K562 (cell line): ENCODE results near the gene VPS9D1. TPM values are rescaled to one million over a fixed set of nuclear protein-coding genes. Genes with fewer than 3 reads are reported as not detected.

ENCODE experiments used
- ARHGAP35 ChIP-seq: fragments of 450-650 bp; IDR thresholded peaks from 2 replicates; pipeline ENCODE4 v1.6.1; 2018; ENCODE audit not compliant: partially characterized antibody
- CHCHD3 ChIP-seq: fragments of 250-450 bp; sonication (Bioruptor Pico); IDR thresholded peaks from 2 replicates; pipeline ENCODE4 v2.1.2; 2022; ENCODE audit warnings: mild to moderate bottlenecking
- E2F3 ChIP-seq: fragments of 250-450 bp; sonication (Bioruptor Pico); IDR thresholded peaks from 2 replicates; pipeline ENCODE4 v1.4.0; 2020; ENCODE audit warnings: mild to moderate bottlenecking
- GTF2F1 ChIP-seq: IDR thresholded peaks from 2 replicates; pipeline ENCODE4 v1.6.1; 2011; ENCODE audit warnings: low read depth, low read length, improper control_type of control experiment
- KHSRP ChIP-seq: fragments of 450-650 bp; IDR thresholded peaks from 2 replicates; pipeline ENCODE4 v1.6.1; 2017
- KLF1 ChIP-seq: fragments of 450-650 bp; IDR thresholded peaks from 2 replicates; pipeline ENCODE4 v1.6.1; 2016; ENCODE audit warnings: missing genetic modification characterization, missing compliant biosample characterization
- MTA2 ChIP-seq: fragments of 450-650 bp; IDR thresholded peaks from 2 replicates; pipeline ENCODE4 v1.6.1; 2016; ENCODE audit warnings: low read depth
- MYC ChIP-seq, 2 experiments: fragments of 250-450 bp in 1 of 2; sonication (Bioruptor Pico) in 1 of 2; IDR thresholded peaks; 2 replicates each; pipeline versions ENCODE4 v1.5.1 to v1.6.1; 2012 to 2021; ENCODE audit warnings: low read depth in 2 of 2, borderline replicate concordance in 1 of 2, improper control_type of control experiment in 1 of 2, low read length in 1 of 2, mild to moderate bottlenecking in 1 of 2, moderate library complexity in 1 of 2
- NR2C1 ChIP-seq, 2 experiments: fragments of 450-650 bp; IDR thresholded peaks; 2 replicates each; pipeline ENCODE4 v1.6.1; 2017; ENCODE audit warnings: mild to moderate bottlenecking in 2 of 2, antibody characterized with exemption in 1 of 2, inconsistent platforms in 1 of 2, missing compliant biosample characterization in 1 of 2, missing genetic modification characterization in 1 of 2
- POLR2AphosphoS2 ChIP-seq: IDR thresholded peaks from 2 replicates; pipeline ENCODE4 v1.6.1; 2012; ENCODE audit warnings: low read length, improper control_type of control experiment
- POLR2G ChIP-seq: fragments of 200-400 bp; formaldehyde crosslinking; IDR thresholded peaks from 2 replicates; pipeline ENCODE4 v1.6.1; 2017; ENCODE audit warnings: low read depth, mild to moderate bottlenecking, antibody characterized with exemption, low read length, moderate library complexity
- SAP30 ChIP-seq: fragments of 200-600 bp; sonication (generic); IDR thresholded peaks from 2 replicates; pipeline ENCODE4 v1.6.1; 2012; ENCODE audit warnings: borderline replicate concordance, low read depth, mild to moderate bottlenecking, moderate library complexity, low read length, control low read depth, inconsistent platforms; ENCODE audit not compliant: insufficient read depth, poor library complexity, severe bottlenecking
- SUPT5H ChIP-seq: fragments of 450-650 bp; IDR thresholded peaks from 2 replicates; pipeline ENCODE4 v1.6.1; 2016
- TBP ChIP-seq: optimal IDR thresholded peaks from 2 replicates; pipeline ENCODE3; 2011; ENCODE audit warnings: low read depth, low read length, improper control_type of control experiment
- ZBTB11 ChIP-seq, 3 experiments: fragments of 200-800 bp in 1 of 3; fragments of 250-450 bp in 1 of 3; fragments of 450-650 bp in 1 of 3; sonication (Bioruptor Pico) in 1 of 3; sonication (Bioruptor generic) in 1 of 3; formaldehyde crosslinking in 1 of 3; IDR thresholded peaks; 2 replicates each; pipeline versions ENCODE4 v1.6.1 to v1.8.0; 2016 to 2022; ENCODE audit warnings: mild to moderate bottlenecking in 2 of 3, missing genetic modification characterization in 2 of 3, missing compliant biosample characterization in 1 of 3, moderate library complexity in 1 of 3
- ZNF395 ChIP-seq: fragments of 200-800 bp; sonication (Bioruptor generic); IDR thresholded peaks from 2 replicates; pipeline ENCODE4 v1.6.1; 2017; ENCODE audit warnings: missing genetic modification characterization, missing compliant biosample characterization
- ZNF583 ChIP-seq: fragments of 250-450 bp; sonication (Bioruptor Pico); IDR thresholded peaks from 2 replicates; pipeline ENCODE4 v1.4.0; 2020
- ZNF668 ChIP-seq: fragments of 250-450 bp; sonication (Bioruptor Pico); IDR thresholded peaks from 2 replicates; pipeline ENCODE4 v1.8.0; 2022; ENCODE audit warnings: mild to moderate bottlenecking, inconsistent platforms
- ZNF696 ChIP-seq: fragments of 250-450 bp; sonication (Bioruptor Pico); conservative IDR thresholded peaks from 2 replicates; pipeline ENCODE4 v1.4.0; 2020; ENCODE audit warnings: mild to moderate bottlenecking, moderate library complexity
- polyA plus RNA-seq, 8 experiments: library from polyadenylated mRNA; depleted of rRNA in 4 of 8; stranded (reverse) in 5 of 8; unstranded in 3 of 8; fragments of >200 nt; fragmentation: Nextera tagmentation in 2 of 8; fragmentation: Illumina TruSeq in 1 of 8; extraction: Ambion mirVana in 2 of 8; extraction: Trizol in 1 of 8; gene quantifications; 2 replicates each; pipeline versions ENCODE4 v1.2.1 to v1.2.3, GENCODE V29; 2011 to 2014; ENCODE audit warnings: inconsistent platforms in 1 of 8, missing spikeins in 1 of 8
- total RNA-seq, 7 experiments: library from RNA; depleted of rRNA in 6 of 7; stranded (reverse); fragments of >200 nt in 6 of 7; fragmentation: Illumina TruSeq in 2 of 7; extraction: Trizol in 2 of 7; gene quantifications; 2 replicates each; pipeline versions ENCODE4 v1.2.1 to v1.2.3, GENCODE V29; 2011 to 2021; ENCODE audit warnings: low replicate concordance in 1 of 7

The VPS9D1 gene
- total and polyA plus RNA-seq, 9 of the 15 experiments (the other 6 are each of a cell fraction or from before 2014, with no cell fraction given), result 0.33 to 3.1 (median 1.1) TPM

- TF ChIP-seq ZNF395 (CRISPR knock-in tag) (no peak), MTA2 (no peak), SUPT5H (peak; percentile 59), KLF1 (tag) (no peak), GTF2F1 (no peak), POLR2G (peak; percentile 68), ARHGAP35 (no peak), KHSRP (no peak), NR2C1 (IDR thresholded peaks at IDR 0.05) (no peak), NR2C1 (tag; IDR thresholded peaks at IDR 0.05) (no peak), TBP (no peak), ZNF583 (CRISPR knock-in tag) (no peak), E2F3 (CRISPR knock-in tag) (no peak), CHCHD3 (no peak), ZNF696 (CRISPR knock-in tag) (no peak), ZBTB11 (CRISPR knock-in tag; IDR thresholded peaks at IDR 0.05) (no peak), SAP30 (no peak), MYC (IDR thresholded peaks at IDR 0.05; ENCODE audit: low read depth, low read length) (no peak), MYC (CRISPR knock-in tag; IDR thresholded peaks at IDR 0.05; ENCODE audit: borderline replicate concordance, low read depth) (no peak), POLR2AphosphoS2 (peak; percentile 62; the same call in 1 of the 2 replicates), ZNF668 (CRISPR knock-in tag) (no peak)
Measured at GRCh38 chr16:89696670-89697128, 24.0 kb downstream of the VPS9D1 start (continued).
